Keratinocyte (primary cell): ENCODE results near the gene SHC1. TPM values are rescaled to one million over a fixed set of nuclear protein-coding genes. Genes with fewer than 3 reads are reported as not detected.

Experiments
- DNase-seq: peaks from one replicate; pipeline ENCODE4 v3.0.0-alpha.2; 2011; ENCODE audit warnings: low read depth, missing footprints, low spot score
- FAIRE-seq: peaks from 2 replicates; lab custom pipeline; 2011; peaks lifted over from hg19 to GRCh38; lab: Jason Lieb, UNC
- H2AFZ ChIP-seq: 2 replicates; pipeline ENCODE4 v1.6.0; 2012; ENCODE audit warnings: low read length, control low read depth, inconsistent platforms; ENCODE audit not compliant: control insufficient read depth
- H3K27ac ChIP-seq: 2 replicates; pipeline ENCODE4 v1.5.1; 2011; ENCODE audit warnings: low read length; ENCODE audit not compliant: control insufficient read depth, insufficient read depth
- H3K27me3 ChIP-seq: 3 replicates; pipeline ENCODE4 v1.6.0; 2011; ENCODE audit warnings: low read length; ENCODE audit not compliant: control insufficient read depth, insufficient read depth; ENCODE audit errors: extremely low read depth
- H3K36me3 ChIP-seq, 2 experiments: 2 replicates in 1 of 2; 3 replicates in 1 of 2; pipeline ENCODE4 v1.5.1; 2011; ENCODE audit warnings: low read length in 2 of 2, mild to moderate bottlenecking in 1 of 2; ENCODE audit not compliant: control insufficient read depth in 2 of 2, insufficient read depth in 2 of 2; ENCODE audit errors: extremely low read depth in 1 of 2
- H3K4me1 ChIP-seq: 3 replicates; pipeline ENCODE4 v1.5.1; 2011; ENCODE audit warnings: low read length; ENCODE audit not compliant: control insufficient read depth, insufficient read depth; ENCODE audit errors: extremely low read depth
- H3K4me2 ChIP-seq: 3 replicates; pipeline ENCODE4 v1.6.0; 2011; ENCODE audit warnings: low read depth, low read length; ENCODE audit not compliant: control insufficient read depth, insufficient read depth; ENCODE audit errors: extremely low read depth
- H3K4me3 ChIP-seq, 3 experiments: fragments of 200-600 bp in 1 of 3; sonication (generic) in 1 of 3; 2 replicates in 2 of 3; 3 replicates in 1 of 3; pipeline ENCODE4 v1.5.1; 2011 to 2016; ENCODE audit warnings: low read length in 3 of 3, mild to moderate bottlenecking in 3 of 3, control low read depth in 2 of 3, inconsistent platforms in 1 of 3, low read depth in 1 of 3, mixed read lengths in 1 of 3, mixed run types in 1 of 3, moderate library complexity in 1 of 3; ENCODE audit not compliant: control insufficient read depth in 2 of 3, insufficient read depth in 2 of 3; ENCODE audit errors: extremely low read depth in 1 of 3
- H3K79me2 ChIP-seq: 2 replicates; pipeline ENCODE4 v1.6.0; 2012; ENCODE audit warnings: low read length; ENCODE audit not compliant: control insufficient read depth, insufficient read depth
- H3K9ac ChIP-seq: 3 replicates; pipeline ENCODE4 v1.6.0; 2011; ENCODE audit warnings: low read length; ENCODE audit not compliant: control insufficient read depth, insufficient read depth; ENCODE audit errors: extremely low read depth
- H3K9me1 ChIP-seq: 3 replicates; pipeline ENCODE4 v1.6.0; 2011; ENCODE audit warnings: low read length; ENCODE audit not compliant: control insufficient read depth, insufficient read depth; ENCODE audit errors: extremely low read depth
- H3K9me3 ChIP-seq: 2 replicates; pipeline ENCODE4 v1.5.1; 2012; ENCODE audit warnings: low read depth, low read length; ENCODE audit not compliant: control insufficient read depth
- H4K20me1 ChIP-seq: 3 replicates; pipeline ENCODE4 v1.6.0; 2011; ENCODE audit warnings: low read length; ENCODE audit not compliant: control insufficient read depth, insufficient read depth; ENCODE audit errors: extremely low read depth
- EZH2 ChIP-seq: IDR thresholded peaks from one replicate; pipeline ENCODE4 v1.6.1; 2012; ENCODE audit warnings: inconsistent platforms, mild to moderate bottlenecking, low read length, moderate library complexity
- dilution Hi-C: fragments of 300-500 bp; cut with MboI; formaldehyde crosslinking; loops from one replicate; pipeline ENCODE4 v1.7.0; 2020; ENCODE audit warnings: low sequenced_read_pairs; ENCODE audit not compliant: extremely low pct_ligation_motif_present
- polyA plus RNA-seq, 5 experiments: library from polyadenylated mRNA; depleted of rRNA in 3 of 5; stranded (reverse) in 3 of 5; stranded (forward) in 1 of 5; unstranded in 1 of 5; fragments of >200 nt; gene quantifications; 1 replicate in 1 of 5; 2 replicates in 3 of 5; 3 replicates in 1 of 5; pipeline versions ENCODE4 v1.2.1 to v1.2.3, GENCODE V29; 2011 to 2012; ENCODE audit warnings: missing spikeins in 2 of 5, low read depth in 1 of 5, low replicate concordance in 1 of 5
- TF ChIP-seq, protein P1 (sequence below), 3 experiments: IDR thresholded peaks in 1 of 3; conservative IDR thresholded peaks in 1 of 3; optimal IDR thresholded peaks in 1 of 3; 2 replicates in 2 of 3; 3 replicates in 1 of 3; pipeline versions ENCODE3 to v1.5.1; 2011; ENCODE audit warnings: low read length in 3 of 3, mild to moderate bottlenecking in 3 of 3, moderate library complexity in 2 of 3, control low read depth in 1 of 3, inconsistent platforms in 1 of 3; ENCODE audit not compliant: insufficient read depth in 2 of 3; ENCODE audit errors: extremely low read depth in 1 of 3

Gene SHC1
- polyA plus RNA-seq, 1 donor (not counting 4 experiments of a cell fraction or from before 2014, with no cell fraction given), result 245 TPM

DNA sequence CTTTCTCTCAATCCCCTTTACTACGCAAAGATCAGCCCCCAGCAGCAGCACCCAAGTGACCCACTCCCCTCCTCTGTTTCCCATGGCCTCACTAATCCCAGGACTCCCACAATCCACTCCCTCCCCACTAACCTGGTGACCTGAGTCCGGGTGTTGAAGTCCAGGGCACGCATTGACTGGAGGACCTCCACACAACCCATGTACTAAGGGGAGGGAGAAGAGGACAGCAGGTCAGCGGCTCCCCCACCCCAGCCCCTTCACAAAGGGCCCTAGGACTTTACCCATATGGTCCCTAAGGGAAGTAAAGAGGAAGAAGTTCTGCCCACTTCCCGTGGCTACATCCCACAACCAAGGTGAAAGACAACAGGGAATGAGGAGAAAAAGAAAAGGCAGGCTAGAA, 1.3 kb downstream of the SHC1 start:
- no peak for DNase-seq
- Histone ChIP-seq H3K36me3 (peaks cover 26 to 45% of the 10 kb centered on the region in 2 experiments), H4K20me1 (no peaks in the 10 kb centered on the region), H3K4me1 (peaks cover 50% of the 10 kb centered on the region), H3K79me2 (peaks cover 53% of the 10 kb centered on the region), H3K4me2 (peak overlapping the region; percentile 76), H3K9ac (peak overlapping the region; percentile 79), H3K27ac (no peak overlapping the region), H3K4me3 (peak overlapping the region; percentile 52 to 71 (median 54)), H2AFZ (no peak overlapping the region), H3K9me1 (no peaks in the 10 kb centered on the region), H3K27me3 (no peaks in the 10 kb centered on the region), H3K9me3 (no peaks in the 10 kb centered on the region)
- TF ChIP-seq, protein P1, sequence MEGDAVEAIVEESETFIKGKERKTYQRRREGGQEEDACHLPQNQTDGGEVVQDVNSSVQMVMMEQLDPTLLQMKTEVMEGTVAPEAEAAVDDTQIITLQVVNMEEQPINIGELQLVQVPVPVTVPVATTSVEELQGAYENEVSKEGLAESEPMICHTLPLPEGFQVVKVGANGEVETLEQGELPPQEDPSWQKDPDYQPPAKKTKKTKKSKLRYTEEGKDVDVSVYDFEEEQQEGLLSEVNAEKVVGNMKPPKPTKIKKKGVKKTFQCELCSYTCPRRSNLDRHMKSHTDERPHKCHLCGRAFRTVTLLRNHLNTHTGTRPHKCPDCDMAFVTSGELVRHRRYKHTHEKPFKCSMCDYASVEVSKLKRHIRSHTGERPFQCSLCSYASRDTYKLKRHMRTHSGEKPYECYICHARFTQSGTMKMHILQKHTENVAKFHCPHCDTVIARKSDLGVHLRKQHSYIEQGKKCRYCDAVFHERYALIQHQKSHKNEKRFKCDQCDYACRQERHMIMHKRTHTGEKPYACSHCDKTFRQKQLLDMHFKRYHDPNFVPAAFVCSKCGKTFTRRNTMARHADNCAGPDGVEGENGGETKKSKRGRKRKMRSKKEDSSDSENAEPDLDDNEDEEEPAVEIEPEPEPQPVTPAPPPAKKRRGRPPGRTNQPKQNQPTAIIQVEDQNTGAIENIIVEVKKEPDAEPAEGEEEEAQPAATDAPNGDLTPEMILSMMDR (optimal IDR thresholded peaks at IDR 0.05 in 1 of 3, IDR thresholded peaks at IDR 0.05 in 1 of 3, conservative IDR thresholded peaks at IDR 0.05 in 1 of 3; ENCODE audit: extremely low read depth in 1 of 3, insufficient read depth in 2 of 3, low read length in 3 of 3), result no peak
- no peak for TF ChIP-seq EZH2
- dilution Hi-C loops, result no loop called here
- no peak for FAIRE-seq

DNA sequence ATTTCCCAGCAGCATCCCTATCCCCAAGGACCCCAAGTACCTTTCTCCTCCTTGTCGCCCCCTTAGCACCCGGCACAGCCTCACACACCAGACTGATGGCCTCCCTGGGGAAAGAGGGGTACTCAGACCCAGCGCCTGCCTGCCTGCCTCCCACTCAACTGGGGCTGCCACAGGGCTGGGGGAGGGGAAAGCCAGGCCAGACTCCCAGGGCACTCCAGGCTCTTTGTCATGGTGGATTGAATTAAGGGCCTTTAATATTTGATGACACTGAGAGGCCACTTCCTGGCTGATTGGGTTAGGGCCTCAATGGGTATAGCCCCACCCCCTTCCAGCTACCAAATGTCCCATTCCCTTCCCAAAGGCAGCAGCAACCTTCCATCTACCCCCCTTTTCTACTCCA, 1.8 kb downstream of the SHC1 start:
- dilution Hi-C loops, result no loop called here
- peak overlapping the region; percentile 76 for H3K4me2 ChIP-seq

More for the DNA sequence above, 1.8 kb downstream of the SHC1 start:
- Histone ChIP-seq H3K79me2 (peaks cover 53% of the 10 kb centered on the region), H4K20me1 (no peaks in the 10 kb centered on the region), H3K27me3 (no peaks in the 10 kb centered on the region), H3K36me3 (peaks cover 30 to 46% of the 10 kb centered on the region in 2 experiments), H3K4me3 (peak overlapping the region in 2 of 3 experiments; percentile 52 to 71), H3K9me3 (no peaks in the 10 kb centered on the region), H3K27ac (no peak overlapping the region), H3K4me1 (peaks cover 50% of the 10 kb centered on the region), H2AFZ (no peak overlapping the region), H3K9me1 (no peaks in the 10 kb centered on the region), H3K9ac (peak overlapping the region; percentile 79)
- no peak for FAIRE-seq
- no peak for TF ChIP-seq EZH2
- TF ChIP-seq, protein P1 (optimal IDR thresholded peaks at IDR 0.05 in 1 of 3, IDR thresholded peaks at IDR 0.05 in 1 of 3, conservative IDR thresholded peaks at IDR 0.05 in 1 of 3; ENCODE audit: extremely low read depth in 1 of 3, insufficient read depth in 2 of 3, low read length in 3 of 3), result no peak
- DNase-seq, result no peak
